Measurements from ENCODE around the gene TMEM132D. TPM values are rescaled to one million over a fixed set of nuclear protein-coding genes. Genes with fewer than 3 reads are reported as not detected.

TMEM132D gene
- total RNA-seq, 1 donor from 2014 or later: 16.5 TPM

DNA sequence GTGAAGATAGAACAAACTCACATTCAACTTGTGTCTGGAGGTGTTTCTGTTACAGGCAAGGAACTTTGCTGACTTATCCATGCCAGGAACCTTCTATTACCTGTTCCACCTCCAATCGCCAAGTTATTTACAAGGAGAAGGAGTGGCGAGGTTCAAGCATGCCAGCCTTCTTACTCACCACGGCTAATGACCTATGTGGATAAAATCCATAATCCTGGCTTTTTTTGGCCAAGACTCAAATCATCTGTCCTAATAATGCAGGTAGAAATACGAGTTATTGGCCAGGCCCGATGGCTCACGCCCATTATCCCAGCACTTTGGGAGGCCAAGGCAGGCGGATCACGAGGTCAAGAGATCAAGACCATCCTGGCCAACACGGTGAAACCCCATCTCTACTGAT lies 241.6 kb downstream of the TMEM132D start:
- Mint-ChIP-seq H3K36me3 (ENCODE audit: unreplicated experiment) (no peaks in the 10 kb centered on the region), H3K9me3 (ENCODE audit: unreplicated experiment) (peaks cover 7% of the 10 kb centered on the region)

GRCh38 chr12:129660946-129661345 lies 242.9 kb downstream of the TMEM132D start:
- no peak for DNase-seq
- Mint-ChIP-seq H3K4me3 (ENCODE audit: unreplicated experiment) (no peak overlapping the region), H3K27ac (ENCODE audit: unreplicated experiment) (no peak overlapping the region), H3K9me3 (ENCODE audit: unreplicated experiment) (peaks cover 7% of the 10 kb centered on the region), H3K27me3 (ENCODE audit: unreplicated experiment) (peaks cover 3% of the 10 kb centered on the region), H3K4me1 (ENCODE audit: low read depth, unreplicated experiment) (no peaks in the 10 kb centered on the region), H3K36me3 (ENCODE audit: unreplicated experiment) (no peaks in the 10 kb centered on the region)
- no peak for TF ChIP-seq CTCF (IDR thresholded peaks at IDR 0.05; ENCODE audit: partially characterized antibody, unreplicated experiment)

More for the DNA sequence above, 241.6 kb downstream of the TMEM132D start:
- Mint-ChIP-seq H3K4me3 (ENCODE audit: unreplicated experiment) (no peak overlapping the region), H3K27ac (ENCODE audit: unreplicated experiment) (no peak overlapping the region), H3K27me3 (ENCODE audit: unreplicated experiment) (peaks cover 3% of the 10 kb centered on the region), H3K4me1 (ENCODE audit: low read depth, unreplicated experiment) (no peaks in the 10 kb centered on the region)
- TF ChIP-seq CTCF (IDR thresholded peaks at IDR 0.05; ENCODE audit: partially characterized antibody, unreplicated experiment): no peak
- DNase-seq: no peak

GRCh38 chr12:129659961-129660622 lies 243.7 kb downstream of the TMEM132D start:
- H3K4me1 Mint-ChIP-seq (ENCODE audit: low read depth, unreplicated experiment): no peaks in the 10 kb centered on the region
- no peaks in the 10 kb centered on the region for H3K36me3 Mint-ChIP-seq (ENCODE audit: unreplicated experiment)
- H3K4me3 Mint-ChIP-seq (ENCODE audit: unreplicated experiment): no peak overlapping the region
- no peak for DNase-seq
- TF ChIP-seq CTCF (IDR thresholded peaks at IDR 0.05; ENCODE audit: partially characterized antibody, unreplicated experiment): no peak
- peaks cover 3% of the 10 kb centered on the region for H3K27me3 Mint-ChIP-seq (ENCODE audit: unreplicated experiment)
- no peak overlapping the region for H3K27ac Mint-ChIP-seq (ENCODE audit: unreplicated experiment)
- peaks cover 8% of the 10 kb centered on the region for H3K9me3 Mint-ChIP-seq (ENCODE audit: unreplicated experiment)

DNA sequence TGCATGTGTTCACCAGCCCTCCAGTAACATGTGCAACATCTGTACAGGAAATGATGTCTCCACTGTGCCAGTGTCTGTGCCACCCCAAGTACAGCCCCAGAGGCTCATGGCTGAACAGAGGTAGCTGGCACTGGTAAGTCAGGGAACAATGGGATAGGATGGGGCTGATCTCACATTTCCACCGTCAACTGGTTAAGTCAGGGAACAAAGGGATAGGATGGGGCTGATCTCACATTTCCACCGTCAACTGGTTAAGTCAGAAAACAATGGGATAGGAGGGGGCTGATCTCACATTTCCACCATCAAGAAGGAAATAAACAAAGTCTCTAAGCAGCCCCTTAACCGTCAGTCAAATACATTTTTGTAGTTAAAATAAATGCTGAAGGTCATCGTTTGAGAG lies 246.6 kb downstream of the TMEM132D start:
- no peak overlapping the region for H3K4me3 Mint-ChIP-seq (ENCODE audit: unreplicated experiment)
- no peak for DNase-seq
- no peak for TF ChIP-seq CTCF (IDR thresholded peaks at IDR 0.05; ENCODE audit: partially characterized antibody, unreplicated experiment)
- H3K36me3 Mint-ChIP-seq (ENCODE audit: unreplicated experiment): peaks cover 4% of the 10 kb centered on the region
- peaks cover 6% of the 10 kb centered on the region for H3K27me3 Mint-ChIP-seq (ENCODE audit: unreplicated experiment)
- no peaks in the 10 kb centered on the region for H3K4me1 Mint-ChIP-seq (ENCODE audit: low read depth, unreplicated experiment)
- H3K9me3 Mint-ChIP-seq (ENCODE audit: unreplicated experiment): peaks cover 12% of the 10 kb centered on the region
- H3K27ac Mint-ChIP-seq (ENCODE audit: unreplicated experiment): no peak overlapping the region

DNA sequence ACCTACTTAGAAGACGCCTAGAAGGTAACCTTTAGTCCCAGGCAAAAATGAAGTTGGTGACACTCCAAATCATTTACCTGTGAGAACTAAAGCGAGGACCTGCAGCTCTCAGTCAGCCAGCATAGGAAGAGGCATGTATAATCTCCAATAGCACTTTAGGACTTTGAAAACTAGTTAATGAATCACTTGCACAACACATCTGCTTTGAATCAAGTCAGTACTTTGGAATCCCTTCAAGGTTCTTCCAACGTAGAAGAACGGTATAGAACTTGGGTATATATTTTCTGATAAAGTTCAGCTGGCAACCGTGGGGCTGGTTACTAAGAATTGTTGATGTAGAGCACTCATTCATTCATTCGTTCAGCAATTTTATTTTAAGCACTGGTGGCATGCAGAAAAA lies 251.9 kb downstream of the TMEM132D start:
- Mint-ChIP-seq H3K27ac (ENCODE audit: unreplicated experiment) (no peak overlapping the region), H3K4me3 (ENCODE audit: unreplicated experiment) (no peak overlapping the region), H3K4me1 (ENCODE audit: low read depth, unreplicated experiment) (no peaks in the 10 kb centered on the region), H3K9me3 (ENCODE audit: unreplicated experiment) (peaks cover 8% of the 10 kb centered on the region), H3K27me3 (ENCODE audit: unreplicated experiment) (peaks cover 3% of the 10 kb centered on the region), H3K36me3 (ENCODE audit: unreplicated experiment) (peaks cover 4% of the 10 kb centered on the region)
- no peak for DNase-seq
- TF ChIP-seq CTCF (IDR thresholded peaks at IDR 0.05; ENCODE audit: partially characterized antibody, unreplicated experiment): no peak
